DMS53 treated with DMSO at 0.1 percent for 48 hours (cell line): Measurements from ENCODE around the gene SUSD3.

Source experiments
- DNase-seq: peaks from one replicate; lab custom pipeline; 2025; ENCODE audit not compliant: unreplicated experiment; lab: John Stamatoyannopoulos, UW

SUSD3 gene

DNA sequence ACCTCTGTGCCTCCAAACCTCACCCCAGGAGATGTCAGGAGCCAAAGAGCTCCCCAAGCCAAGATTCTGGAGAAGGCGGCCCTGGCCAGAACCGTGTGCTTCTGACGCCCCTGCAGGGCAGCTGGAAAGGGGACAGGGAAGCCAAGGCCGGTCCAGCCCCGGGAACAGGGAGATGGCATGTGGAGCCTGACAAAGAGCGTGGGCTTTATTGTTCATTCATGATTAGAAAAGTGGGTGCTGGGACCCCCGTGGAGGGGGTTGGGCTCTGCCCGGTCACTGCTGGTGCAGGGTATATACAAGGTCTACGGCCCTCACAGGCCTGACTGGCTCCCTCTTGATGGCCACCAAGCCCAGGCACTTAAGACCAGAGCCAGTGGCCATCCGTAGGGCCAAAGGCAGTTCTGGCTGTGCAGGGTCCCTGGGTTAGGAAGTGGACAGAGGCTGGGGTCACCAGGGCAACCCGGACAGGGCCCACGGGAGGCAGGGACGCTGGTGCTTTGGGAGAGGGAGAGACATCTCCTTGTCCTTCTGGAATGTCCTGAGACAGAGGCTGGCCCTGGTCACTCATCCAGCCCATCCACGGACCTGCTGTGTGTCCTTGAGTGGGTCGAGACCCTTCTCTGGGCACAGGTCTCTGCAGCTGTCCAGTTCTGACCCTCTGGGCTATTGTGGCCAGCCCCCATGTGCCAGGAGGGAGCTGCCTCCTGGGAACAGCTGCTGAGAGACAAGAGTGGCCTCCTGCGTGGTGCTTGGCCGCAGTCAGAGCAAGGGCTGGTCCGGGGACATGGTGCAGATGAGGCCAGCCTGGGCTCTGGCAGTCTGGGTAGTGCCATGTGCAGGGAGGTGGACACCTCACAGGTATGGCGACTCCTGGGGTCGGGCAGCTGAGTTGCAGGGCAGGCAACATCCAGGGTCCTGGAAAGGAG is 63.1 kb downstream of the SUSD3 start:
- no peak for DNase-seq

GRCh38 chr9:93122721-93123221 is 64.3 kb downstream of the SUSD3 start:
- DNase-seq: no peak

GRCh38 chr9:93123561-93124283 is 65.2 kb downstream of the SUSD3 start:
- DNase-seq: no peak

- no peak for DNase-seq
Measured at GRCh38 chr9:93124793-93125192, 66.3 kb downstream of the SUSD3 start.

GRCh38 chr9:93125331-93125894 is 66.9 kb downstream of the SUSD3 start:
- no peak for DNase-seq

DNA sequence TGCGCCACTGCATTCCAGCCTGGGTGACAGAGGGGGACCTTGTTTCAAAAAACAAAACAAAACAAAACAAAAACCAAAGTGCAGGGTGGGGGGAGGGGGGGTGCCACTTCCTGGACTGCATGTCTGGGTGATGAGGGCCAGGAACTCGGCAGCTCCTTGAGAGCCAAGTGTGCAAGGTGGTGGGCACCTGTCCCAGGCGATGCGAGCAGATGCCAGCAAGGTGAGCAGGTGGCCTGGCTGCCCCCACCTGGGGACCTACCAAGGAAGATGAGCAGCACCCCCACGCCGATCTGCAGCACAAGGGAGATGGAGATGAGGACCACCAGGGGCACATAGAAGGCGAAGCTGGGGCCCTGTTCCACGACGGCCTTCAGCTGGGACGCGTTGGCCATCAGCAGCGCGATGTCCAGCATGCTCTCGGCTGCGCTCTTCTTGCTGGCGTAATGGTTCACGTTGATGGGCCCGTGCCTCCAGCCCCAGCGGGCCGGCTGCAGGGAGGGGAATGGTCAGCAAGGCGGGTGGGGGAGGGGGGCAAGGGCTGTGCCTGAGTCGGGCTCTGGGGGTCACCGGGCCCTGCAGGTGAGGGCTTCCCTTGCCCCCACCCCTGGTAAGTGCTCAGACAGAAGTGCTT is 67.8 kb downstream of the SUSD3 start:
- no peak for DNase-seq

DNA sequence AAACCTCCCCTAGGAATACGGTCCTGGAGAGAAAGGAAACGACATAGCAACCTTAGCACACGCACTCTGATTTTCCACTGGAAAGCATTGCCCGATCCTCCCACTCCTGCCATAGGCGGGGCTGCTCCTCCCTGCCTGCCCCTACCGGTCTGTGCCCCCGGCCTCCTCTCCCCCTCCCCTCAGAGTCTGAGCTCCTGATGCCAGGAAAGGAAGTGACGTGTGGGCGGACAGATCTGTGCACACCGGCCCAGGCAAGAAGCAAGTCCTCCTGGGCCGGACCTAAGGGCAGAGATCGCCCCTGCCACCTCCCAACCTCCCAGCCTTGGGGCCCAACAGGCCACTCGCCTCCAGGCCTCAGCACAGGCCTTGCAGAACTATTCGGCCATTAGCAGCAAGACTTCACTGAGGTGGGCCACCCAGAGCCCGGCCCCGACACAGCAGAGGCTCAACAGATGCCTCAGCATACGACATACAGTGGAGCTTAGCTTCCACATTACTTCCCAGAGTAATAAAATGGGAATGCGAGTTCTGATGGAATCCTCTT is 68.4 kb downstream of the SUSD3 start:
- no peak for DNase-seq

GRCh38 chr9:93127395-93127911 is 69.0 kb downstream of the SUSD3 start:
- DNase-seq: no peak

DNA sequence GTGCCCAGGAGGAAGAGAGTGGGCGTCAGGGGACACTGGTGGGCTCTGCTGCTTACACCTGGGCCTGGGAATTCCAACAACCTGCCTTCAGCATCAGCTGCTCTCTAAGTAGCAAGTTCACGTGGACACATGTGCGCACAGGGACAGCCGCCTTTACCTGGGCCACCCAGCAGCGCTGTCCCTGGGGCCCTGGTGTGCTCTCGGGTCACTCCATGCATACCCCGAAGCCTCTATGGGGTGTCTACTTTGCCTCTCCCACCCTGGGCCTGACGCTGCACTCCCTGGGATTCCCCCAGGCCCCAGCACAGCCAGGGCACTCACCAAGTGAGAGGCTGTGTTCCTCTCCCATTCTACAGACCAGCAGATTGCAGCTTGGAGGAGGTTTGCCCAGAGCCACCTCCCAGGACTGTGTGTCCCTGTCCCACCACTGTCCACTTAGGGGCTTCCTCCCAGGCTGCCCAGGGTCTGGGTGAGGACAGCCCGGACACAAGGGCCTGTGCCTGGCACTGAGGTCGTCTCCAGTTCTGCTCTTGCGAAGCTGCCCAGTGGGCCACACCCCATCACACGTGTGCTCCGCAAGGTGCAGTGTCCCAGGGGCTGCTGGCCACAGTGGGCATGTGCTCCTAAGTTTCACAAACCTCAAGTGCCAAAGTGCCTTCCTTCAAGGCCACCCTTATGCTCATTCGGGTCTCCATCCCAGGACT is 69.7 kb downstream of the SUSD3 start:
- no peak for DNase-seq

- no peak for DNase-seq
Measured at GRCh38 chr9:93128715-93129224, 70.3 kb downstream of the SUSD3 start.

- DNase-seq: no peak
Measured at GRCh38 chr9:93129286-93129685, 70.8 kb downstream of the SUSD3 start.

DNA sequence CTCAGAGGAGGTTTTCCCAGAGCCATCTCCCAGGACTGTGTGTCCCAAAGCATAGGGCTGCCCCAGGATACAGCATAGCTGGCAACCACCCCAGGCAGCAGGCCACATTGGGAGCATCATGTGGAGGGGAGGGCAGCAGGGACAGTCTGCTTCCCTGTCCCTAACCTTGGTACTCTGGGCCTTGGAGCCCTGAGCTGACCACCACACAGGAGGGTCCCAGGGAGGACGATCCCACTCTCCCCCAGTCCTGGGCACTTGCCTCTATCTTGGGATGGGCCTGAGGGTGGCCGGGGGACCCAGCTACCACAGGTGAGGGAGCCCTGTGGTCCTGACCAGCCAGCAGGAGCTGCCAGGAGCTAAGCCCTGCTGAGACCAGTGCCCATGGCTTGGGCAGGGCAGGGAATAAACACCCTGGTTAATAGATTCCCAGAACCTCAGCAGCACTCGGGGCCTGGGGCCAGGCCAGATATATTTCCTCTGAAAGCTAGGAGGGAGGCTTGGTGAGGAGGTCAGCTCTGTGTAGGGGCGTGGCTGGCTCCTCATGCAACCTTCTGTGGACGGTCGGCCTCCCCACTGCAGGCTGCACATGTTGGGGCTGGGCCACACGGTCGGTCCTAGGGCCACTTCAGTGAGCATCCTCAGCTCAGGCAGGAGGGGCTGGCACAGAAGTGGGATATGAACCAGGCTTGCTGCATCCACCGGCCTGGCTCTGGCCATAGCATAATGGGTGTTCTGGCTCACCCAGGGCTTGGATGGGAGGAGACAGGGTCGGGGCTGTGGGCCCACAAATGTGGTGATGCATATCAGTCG is 71.4 kb downstream of the SUSD3 start:
- no peak for DNase-seq

DNA sequence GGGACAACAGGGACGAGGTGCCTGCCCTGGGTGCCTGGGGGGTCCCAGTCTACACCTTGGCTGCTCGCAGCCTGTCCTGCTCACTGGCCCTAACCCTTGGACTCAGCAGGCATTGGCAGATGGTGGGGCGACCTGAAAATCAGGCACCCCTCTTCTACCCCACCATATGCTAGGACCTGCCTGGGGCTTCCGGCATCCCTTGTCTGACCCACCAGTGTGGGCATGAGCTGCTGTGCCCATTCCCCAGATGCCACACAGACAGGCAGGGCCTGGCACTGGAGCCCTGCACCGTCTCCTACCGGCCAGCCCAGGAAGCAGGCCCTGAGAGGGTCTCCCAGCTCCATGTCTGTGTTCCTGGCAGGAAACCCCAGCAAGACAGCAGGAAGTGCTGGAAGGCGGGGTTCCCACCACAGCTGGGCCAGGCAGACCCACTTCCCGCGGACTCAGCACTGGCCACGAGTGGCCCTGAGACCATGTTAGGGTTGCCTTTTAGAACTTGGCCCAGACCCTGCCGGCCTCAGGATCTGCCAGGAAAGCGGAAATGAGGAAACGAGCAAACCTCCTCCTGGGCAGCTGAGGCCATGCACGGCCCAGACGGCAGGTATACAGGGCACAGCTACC is 72.5 kb downstream of the SUSD3 start:
- no peak for DNase-seq

DNA sequence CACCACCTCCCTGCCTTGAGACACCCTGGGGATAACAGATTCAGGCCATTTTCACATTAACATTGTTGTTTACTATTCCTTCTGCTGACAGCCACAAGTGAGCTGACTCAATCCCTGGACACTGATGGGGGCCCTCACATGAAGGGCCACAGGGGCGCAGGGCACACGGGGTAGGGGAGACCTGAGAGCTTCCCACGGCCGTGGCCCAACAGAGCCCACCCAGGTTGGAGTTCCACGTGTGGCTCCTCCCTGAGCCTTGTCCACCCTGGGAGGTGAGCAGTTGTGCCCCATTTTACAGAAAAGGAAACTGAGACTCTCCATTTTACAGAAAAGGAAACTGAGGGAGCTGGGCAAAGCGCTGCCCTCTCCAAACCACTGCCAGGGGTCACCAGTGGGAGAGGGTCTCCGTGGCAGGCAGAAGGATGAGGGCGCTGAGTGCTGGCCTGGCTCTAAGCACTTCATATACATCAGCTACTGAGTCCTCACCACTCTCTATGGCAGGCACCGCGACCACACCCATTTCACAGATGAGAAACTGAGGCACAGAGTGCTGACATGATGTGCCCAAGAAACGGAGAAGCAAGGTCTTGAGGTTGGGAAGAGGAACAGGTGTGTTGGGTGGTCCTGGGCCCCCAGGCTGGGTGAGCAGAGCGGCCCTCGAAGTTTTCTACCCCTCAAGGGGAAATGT is 73.2 kb downstream of the SUSD3 start:
- no peak for DNase-seq

GRCh38 chr9:93132287-93132927 is 73.9 kb downstream of the SUSD3 start:
- DNase-seq: no peak

DNA sequence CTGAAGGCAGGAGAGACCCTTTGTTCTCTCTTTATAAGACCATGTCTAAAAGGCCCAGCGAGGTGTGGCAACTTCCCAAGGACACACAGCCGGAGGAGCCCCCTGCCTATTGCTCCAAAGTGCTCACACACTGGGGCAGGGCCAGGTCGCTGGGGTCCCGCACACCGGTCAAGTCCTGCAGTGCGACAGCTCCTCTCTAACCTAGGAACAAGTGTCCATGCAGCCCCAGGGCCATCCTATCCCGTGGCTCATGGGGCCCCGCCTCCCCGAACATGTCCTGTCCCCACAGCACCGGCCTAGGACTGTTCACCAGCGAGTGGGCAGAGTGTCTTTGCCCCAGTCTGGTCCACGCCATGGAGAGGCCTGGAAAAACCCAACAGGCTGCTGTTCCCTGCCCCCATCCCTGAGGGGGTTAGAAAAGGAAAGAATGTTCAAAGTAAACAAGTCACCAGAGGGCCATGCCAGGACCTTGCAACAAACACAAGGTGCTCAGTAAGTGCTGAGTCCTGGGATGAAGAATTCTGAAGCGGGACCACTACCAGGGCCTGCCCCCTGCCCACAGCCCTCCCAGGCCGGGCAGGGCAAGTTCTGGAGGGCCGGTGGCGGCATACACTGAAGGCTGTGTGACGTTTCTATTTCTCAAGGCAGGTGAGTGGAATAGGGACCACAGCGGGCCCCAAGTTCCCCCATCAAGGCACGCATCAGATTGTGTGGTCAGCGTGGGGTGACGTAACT is 74.6 kb downstream of the SUSD3 start:
- DNase-seq: no peak

DNA sequence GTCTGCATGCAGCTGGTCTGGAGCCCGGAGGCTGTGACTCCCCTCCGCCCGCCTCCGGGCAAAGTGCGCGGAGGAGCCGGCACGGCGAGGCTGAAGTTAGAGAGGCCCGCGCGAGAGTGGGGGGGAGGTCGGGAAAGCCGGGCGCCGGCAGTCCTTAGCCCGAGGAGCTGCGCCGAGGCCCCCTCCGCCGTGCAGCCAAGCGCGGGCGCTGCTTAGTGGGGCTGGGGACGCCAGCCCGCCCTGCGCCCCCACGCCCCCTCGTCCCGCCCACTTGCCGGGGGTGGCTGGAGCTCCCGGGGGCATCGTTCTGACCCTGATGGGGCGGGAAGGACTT is 75.1 kb downstream of the SUSD3 start:
- peak; percentile 13 for DNase-seq
